Heart left ventricle (tissue), 13 donors: ENCODE results near the gene SIGLEC5.

ENCODE experiments used
- POLR2A ChIP-seq, 2 donors: fragments of 450-650 bp; IDR thresholded peaks; one replicate each; pipeline ENCODE4 v1.6.1; 2017; ENCODE audit warnings: antibody characterized with exemption in 2 of 2, mild to moderate bottlenecking in 2 of 2, moderate library complexity in 2 of 2
- TF ChIP-seq, protein P1 (sequence below), 12 donors: fragments of 200-600 bp; sonication (generic) in 4 of 12; IDR thresholded peaks; one replicate each; pipeline versions ENCODE4 v1.5.0 to v1.8.0; 2018 to 2022; ENCODE audit warnings: antibody characterized with exemption in 12 of 12, mild to moderate bottlenecking in 5 of 12
- donor health status: ischemic (EF 13 %, LVEDD 7.1; RV severe dilation, severe dysfunction).
- donor health status: DM: no; HTN: yes; CAD: no.
- donor health status: DM: no; HTN: no; CAD: no.
- donor health status: ischemic (EF 25% LVEDD 6.9; RV normal size, moderate dysfunction).
- donor health status: ischemic (EF 25% LVEDD 5.7; RV mildly dilated, moderate dysfunction).
- donor health status: ischemic (EF 35%, LVEDD 5.7; RV mildly dilated, moderate dysfunction).
- donor health status: nonischemic (EF 11% LVEDD 7.7; RV severe dilation, severe dysfunction).
- donor health status: DM: yes; HTN: yes; CAD: no.
- donor health status: PGD.
- donor health status: ischemic (EF 29% LVEDD 5.4; RV normal size, mild dysfunction).
- donor health status: nonischemic (EF 23%, LVEDD 6.1; RV moderate dilation, normal function).

DNA sequence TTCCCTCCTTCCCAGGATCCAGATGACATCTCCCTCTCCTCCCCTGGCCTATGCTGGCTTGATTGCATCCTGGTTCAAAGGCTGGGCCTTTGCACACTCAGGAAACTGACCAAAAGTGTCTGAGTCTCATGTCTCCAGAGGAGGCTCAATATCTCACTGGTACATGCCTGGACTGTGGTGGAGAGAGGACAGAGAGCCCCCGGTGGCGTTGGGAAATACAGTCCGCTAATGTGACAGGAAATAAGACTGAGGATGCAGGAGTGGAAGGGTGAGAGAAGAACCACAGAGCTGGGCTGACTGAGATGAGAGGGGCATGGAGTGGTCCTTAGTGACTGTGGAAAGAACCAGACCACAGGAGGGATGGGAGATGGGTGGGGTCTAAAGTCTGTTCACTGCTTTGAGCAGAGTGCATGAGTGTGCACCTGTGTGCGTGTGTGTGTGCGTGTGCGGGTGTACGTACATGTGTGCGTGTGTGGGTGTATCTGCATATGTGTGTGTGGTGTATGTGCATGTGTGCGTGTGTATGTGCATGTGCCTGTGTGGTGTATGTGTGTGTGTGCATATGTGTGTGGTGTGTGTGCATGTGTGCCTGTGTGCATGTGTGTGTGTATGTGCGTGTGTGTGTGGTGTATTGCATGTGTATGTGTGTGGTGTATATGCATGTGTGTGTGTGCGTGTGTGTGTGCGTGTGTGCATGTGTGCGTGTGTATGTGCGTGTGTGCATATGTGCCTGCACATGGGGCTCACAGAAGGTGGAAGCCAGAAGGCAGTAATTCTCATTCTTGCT is 1.9 kb downstream of the SIGLEC5 start:
- TF ChIP-seq, protein P1, sequence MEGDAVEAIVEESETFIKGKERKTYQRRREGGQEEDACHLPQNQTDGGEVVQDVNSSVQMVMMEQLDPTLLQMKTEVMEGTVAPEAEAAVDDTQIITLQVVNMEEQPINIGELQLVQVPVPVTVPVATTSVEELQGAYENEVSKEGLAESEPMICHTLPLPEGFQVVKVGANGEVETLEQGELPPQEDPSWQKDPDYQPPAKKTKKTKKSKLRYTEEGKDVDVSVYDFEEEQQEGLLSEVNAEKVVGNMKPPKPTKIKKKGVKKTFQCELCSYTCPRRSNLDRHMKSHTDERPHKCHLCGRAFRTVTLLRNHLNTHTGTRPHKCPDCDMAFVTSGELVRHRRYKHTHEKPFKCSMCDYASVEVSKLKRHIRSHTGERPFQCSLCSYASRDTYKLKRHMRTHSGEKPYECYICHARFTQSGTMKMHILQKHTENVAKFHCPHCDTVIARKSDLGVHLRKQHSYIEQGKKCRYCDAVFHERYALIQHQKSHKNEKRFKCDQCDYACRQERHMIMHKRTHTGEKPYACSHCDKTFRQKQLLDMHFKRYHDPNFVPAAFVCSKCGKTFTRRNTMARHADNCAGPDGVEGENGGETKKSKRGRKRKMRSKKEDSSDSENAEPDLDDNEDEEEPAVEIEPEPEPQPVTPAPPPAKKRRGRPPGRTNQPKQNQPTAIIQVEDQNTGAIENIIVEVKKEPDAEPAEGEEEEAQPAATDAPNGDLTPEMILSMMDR (IDR thresholded peaks at IDR 0.05) = no peak
- TF ChIP-seq POLR2A (IDR thresholded peaks at IDR 0.05) = no peak
